Testis (tissue), 3 donors: ENCODE measurements around the gene OAF. TPM values are rescaled to one million over a fixed set of nuclear protein-coding genes. Genes with fewer than 3 reads are reported as not detected.

Experiments
- DNase-seq: peaks from one replicate; pipeline ENCODE4 v3.0.0-alpha.2; 2019
- H3K27ac ChIP-seq, 2 donors: fragments of 200-600 bp; sonication (generic); one replicate each; pipeline ENCODE4 v1.5.1; 2019
- H3K27me3 ChIP-seq: fragments of 200-600 bp; sonication (generic); one replicate; pipeline ENCODE4 v1.5.1; 2019
- H3K36me3 ChIP-seq: fragments of 200-600 bp; sonication (generic); one replicate; pipeline ENCODE4 v1.5.1; 2017; ENCODE audit warnings: low read depth; ENCODE audit errors: missing control alignments
- H3K4me1 ChIP-seq: fragments of 200-600 bp; sonication (generic); one replicate; pipeline ENCODE4 v1.5.1; 2019
- H3K4me3 ChIP-seq, 2 donors: fragments of 200-600 bp; sonication (generic); one replicate each; pipeline ENCODE4 v1.5.1; 2017 to 2019
- H3K9me3 ChIP-seq: fragments of 200-600 bp; sonication (generic); one replicate; pipeline ENCODE4 v1.5.1; 2017
- CTCF ChIP-seq, 3 experiments: fragments of 450-650 bp in 2 of 3; fragments of 200-600 bp in 1 of 3; sonication (generic) in 1 of 3; IDR thresholded peaks; one replicate each; pipeline ENCODE4 v1.5.1; 2016 to 2019; ENCODE audit warnings: antibody characterized with exemption in 3 of 3, mild to moderate bottlenecking in 2 of 3, moderate library complexity in 1 of 3
- POLR2A ChIP-seq: fragments of 450-650 bp; IDR thresholded peaks from one replicate; pipeline ENCODE4 v1.6.1; 2017; ENCODE audit warnings: antibody characterized with exemption, mild to moderate bottlenecking, moderate library complexity
- WGBS, 2 donors: methylation state at CpG; one replicate each; pipeline ENCODE4 v1.1.5; 2018; 5-methylcytosine and 5-hydroxymethylcytosine counted together
- intact Hi-C: fragments of 100-400 bp; cut with DNase I; formaldehyde crosslinking; loops from one replicate; pipeline ENCODE4 v1.15.1; 2023; ENCODE audit warnings: low total_unique reads
- polyA plus RNA-seq: library from polyadenylated mRNA; stranded (reverse); fragments of 350-450 nt; fragmentation: Illumina TruSeq; extraction: RNeasy Lipid Tissue Mini Kit (QIAGEN cat#74804); gene quantifications from one replicate; pipeline ENCODE4 v1.2.3, GENCODE V29; 2014; ENCODE audit warnings: low read depth, low replicate concordance; ENCODE audit not compliant: insufficient read depth
- total RNA-seq, 2 donors: library from RNA; depleted of rRNA; stranded (reverse); fragments of >200 nt; gene quantifications; one replicate each; pipeline ENCODE4 v1.2.3, GENCODE V29; 2016

OAF gene
- total and polyA plus RNA-seq, 3 donors from 2014 or later, result 8.5 to 22.6 (median 11.0) TPM

DNA sequence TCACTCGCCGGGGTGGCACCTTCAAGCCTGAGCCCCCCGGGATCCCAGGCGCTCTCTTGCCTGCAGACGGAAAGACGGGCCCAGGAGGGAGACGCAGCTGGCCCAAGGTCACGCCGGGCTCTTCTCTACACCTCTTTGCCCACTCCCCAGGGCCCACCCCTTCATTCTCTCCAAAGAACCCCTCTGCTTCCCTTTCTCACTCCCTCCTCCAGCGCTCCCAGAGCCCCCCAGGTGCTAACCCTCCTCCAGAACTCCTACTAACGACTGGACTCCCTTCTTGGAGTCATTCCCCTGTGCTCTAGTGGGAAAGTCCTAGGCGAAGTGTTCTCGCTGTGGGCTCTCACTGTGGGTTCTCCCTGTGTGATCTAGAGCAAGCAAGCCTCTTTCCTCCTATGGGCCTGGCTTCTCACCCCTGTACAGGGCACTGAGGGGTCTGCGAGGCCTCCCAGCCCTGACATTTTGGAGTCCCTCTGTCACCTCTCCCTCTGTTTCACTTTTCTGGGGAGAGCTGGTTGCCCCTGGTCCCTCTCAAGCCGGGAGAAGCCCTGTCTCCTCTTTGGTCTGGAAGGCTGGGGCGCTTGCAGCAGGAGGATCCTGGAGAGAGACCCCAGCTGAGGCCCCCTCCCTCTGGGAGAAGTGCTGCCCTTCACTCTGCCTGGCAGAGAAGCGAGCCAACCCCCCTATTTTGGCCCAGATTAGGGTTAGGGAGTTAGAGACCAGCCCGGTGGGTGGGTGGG is 858 bp downstream of the OAF start:
- DNase-seq, result no peak
- no peaks in the 10 kb centered on the region for H3K9me3 ChIP-seq
- H3K4me1 ChIP-seq, result peaks cover 30% of the 10 kb centered on the region
- H3K4me3 ChIP-seq, result peak overlapping the region; percentile 58 to 71
- H3K27me3 ChIP-seq, result no peaks in the 10 kb centered on the region
- TF ChIP-seq CTCF (IDR thresholded peaks at IDR 0.05) (no peak), POLR2A (no peak)
- no peak overlapping the region for H3K27ac ChIP-seq
- 10 to 16% methylated on average over 16 to 17 of the region's 18 CpGs for WGBS, 2 donors
- intact Hi-C loops, result no loop called here
- no peaks in the 10 kb centered on the region for H3K36me3 ChIP-seq

DNA sequence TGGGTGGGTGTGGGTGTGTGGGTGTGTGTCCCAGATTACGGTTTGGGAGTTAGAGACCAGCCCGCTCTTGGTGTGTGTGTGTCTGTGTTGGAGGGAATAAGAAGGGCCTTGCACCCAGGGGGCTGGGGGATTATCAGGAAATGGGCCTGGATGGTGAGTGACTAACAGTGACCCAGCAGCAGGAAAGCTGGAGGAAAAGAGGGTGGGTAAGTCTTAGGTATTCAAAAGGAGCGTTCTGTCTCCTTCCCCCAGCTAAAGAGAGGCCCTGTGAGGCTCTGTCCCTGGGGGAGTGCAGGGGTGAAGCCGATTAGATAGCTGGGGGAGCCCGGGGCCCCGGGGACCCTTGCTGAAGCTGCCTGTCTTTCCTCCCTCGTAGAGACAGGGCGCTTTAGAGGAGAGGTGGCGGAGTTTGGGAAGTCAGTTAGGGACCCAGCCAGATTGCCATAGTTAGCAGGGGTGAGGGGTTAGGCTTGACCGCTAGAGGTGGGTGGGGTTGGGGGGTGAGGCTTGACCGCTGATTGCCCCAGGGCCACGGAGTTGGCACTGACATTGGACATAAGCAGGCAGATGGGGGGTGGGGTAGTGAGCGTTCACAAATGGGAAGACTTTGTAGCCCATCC is 1.5 kb downstream of the OAF start:
- Histone ChIP-seq H3K4me1 (peaks cover 30% of the 10 kb centered on the region), H3K9me3 (no peaks in the 10 kb centered on the region), H3K27me3 (no peaks in the 10 kb centered on the region), H3K36me3 (no peaks in the 10 kb centered on the region), H3K27ac (no peak overlapping the region), H3K4me3 (peak overlapping the region in 1 of 2 donors; percentile 58)
- WGBS, 2 donors, result 54 to 63% methylated on average over 9 to 12 of the region's 13 CpGs
- intact Hi-C loops, result no loop called here
- TF ChIP-seq POLR2A (no peak), CTCF (IDR thresholded peaks at IDR 0.05) (no peak)
- DNase-seq, result no peak

DNA sequence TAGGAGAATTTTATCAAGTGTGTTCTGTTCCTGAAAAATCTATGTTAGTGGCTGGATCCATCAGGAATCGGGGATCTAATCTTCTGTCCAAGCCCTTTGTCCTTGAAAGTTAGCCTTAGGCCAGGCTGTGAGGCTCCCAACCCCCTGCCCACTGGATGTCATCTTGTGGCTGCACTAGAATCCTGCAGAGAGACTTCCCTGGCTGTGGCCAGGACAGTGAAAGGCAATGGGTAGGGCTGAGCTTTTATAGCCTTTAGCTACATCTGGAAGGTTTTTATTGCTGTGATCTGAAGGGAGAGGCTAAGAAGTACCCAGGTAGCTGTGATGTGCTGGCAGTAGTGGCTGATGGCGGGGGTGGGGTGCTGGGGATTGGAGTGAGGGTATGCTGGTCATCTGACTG is 2.1 kb downstream of the OAF start:
- Histone ChIP-seq H3K9me3 (no peaks in the 10 kb centered on the region), H3K27ac (no peak overlapping the region), H3K4me1 (peaks cover 30% of the 10 kb centered on the region), H3K27me3 (no peaks in the 10 kb centered on the region), H3K4me3 (no peak overlapping the region), H3K36me3 (no peaks in the 10 kb centered on the region)
- no peak for TF ChIP-seq CTCF (IDR thresholded peaks at IDR 0.05)
- no peak for TF ChIP-seq POLR2A
- WGBS, 2 donors, result 65 to 100% methylated on average over 1 to 2 of the region's 2 CpGs
- intact Hi-C loops, result no loop called here
- no peak for DNase-seq

GRCh38 chr11:120214581-120214980 is 3.7 kb downstream of the OAF start:
- Histone ChIP-seq H3K4me3 (no peak overlapping the region), H3K27me3 (no peaks in the 10 kb centered on the region), H3K27ac (no peak overlapping the region), H3K9me3 (no peaks in the 10 kb centered on the region), H3K4me1 (peaks cover 26% of the 10 kb centered on the region), H3K36me3 (no peaks in the 10 kb centered on the region)
- intact Hi-C loops, result no loop called here
- WGBS, 2 donors, result 75 to 96% methylated on average over 7 of the region's 7 CpGs
- TF ChIP-seq POLR2A (no peak), CTCF (IDR thresholded peaks at IDR 0.05) (no peak)
- DNase-seq, result no peak
